Lower leg skin (tissue), 3 donors: ENCODE results near the gene AK5.

ENCODE experiments used
- POLR2A ChIP-seq, 2 donors: fragments of 450-650 bp; IDR thresholded peaks; one replicate each; pipeline ENCODE4 v1.6.1; 2016 to 2017; ENCODE audit warnings: antibody characterized with exemption in 2 of 2, mild to moderate bottlenecking in 1 of 2, moderate library complexity in 1 of 2
- TF ChIP-seq, protein P1 (sequence below), 3 donors: fragments of 450-650 bp; IDR thresholded peaks; one replicate each; pipeline ENCODE4 v1.5.1; 2016; ENCODE audit warnings: antibody characterized with exemption in 3 of 3, mild to moderate bottlenecking in 3 of 3, moderate library complexity in 2 of 3

DNA sequence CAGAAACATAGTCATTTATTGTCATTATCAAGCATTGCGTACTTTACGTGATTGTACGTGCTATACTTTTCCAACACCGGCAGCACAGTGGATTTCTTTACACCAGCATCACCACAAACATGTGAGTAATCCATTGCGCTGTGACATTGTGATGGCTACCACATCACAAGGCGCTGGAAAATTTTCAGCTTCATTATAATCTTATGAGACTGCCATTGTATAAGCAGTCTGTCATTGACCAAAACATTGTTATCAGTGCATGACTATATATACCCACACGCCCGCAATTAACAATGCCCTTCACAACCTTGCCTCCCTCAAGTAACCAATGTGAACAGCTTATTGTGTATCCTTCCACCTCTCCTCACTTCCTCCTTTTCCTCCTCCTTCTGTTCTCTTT, 263.0 kb downstream of the AK5 start:
- TF ChIP-seq, protein P1, sequence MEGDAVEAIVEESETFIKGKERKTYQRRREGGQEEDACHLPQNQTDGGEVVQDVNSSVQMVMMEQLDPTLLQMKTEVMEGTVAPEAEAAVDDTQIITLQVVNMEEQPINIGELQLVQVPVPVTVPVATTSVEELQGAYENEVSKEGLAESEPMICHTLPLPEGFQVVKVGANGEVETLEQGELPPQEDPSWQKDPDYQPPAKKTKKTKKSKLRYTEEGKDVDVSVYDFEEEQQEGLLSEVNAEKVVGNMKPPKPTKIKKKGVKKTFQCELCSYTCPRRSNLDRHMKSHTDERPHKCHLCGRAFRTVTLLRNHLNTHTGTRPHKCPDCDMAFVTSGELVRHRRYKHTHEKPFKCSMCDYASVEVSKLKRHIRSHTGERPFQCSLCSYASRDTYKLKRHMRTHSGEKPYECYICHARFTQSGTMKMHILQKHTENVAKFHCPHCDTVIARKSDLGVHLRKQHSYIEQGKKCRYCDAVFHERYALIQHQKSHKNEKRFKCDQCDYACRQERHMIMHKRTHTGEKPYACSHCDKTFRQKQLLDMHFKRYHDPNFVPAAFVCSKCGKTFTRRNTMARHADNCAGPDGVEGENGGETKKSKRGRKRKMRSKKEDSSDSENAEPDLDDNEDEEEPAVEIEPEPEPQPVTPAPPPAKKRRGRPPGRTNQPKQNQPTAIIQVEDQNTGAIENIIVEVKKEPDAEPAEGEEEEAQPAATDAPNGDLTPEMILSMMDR (IDR thresholded peaks at IDR 0.05): no peak
- TF ChIP-seq POLR2A (IDR thresholded peaks at IDR 0.05): no peak
